HG03103 (cell line): ENCODE measurements around the gene KCNT1.

Source experiments
- ATAC-seq: cut with Tn5 transposase; IDR thresholded peaks from one replicate; pipeline ENCODE4 v1.9.1; 2021; ENCODE audit warnings: low read depth; ENCODE audit not compliant: unreplicated experiment

Gene KCNT1

GRCh38 chr9:135761150-135761844 is 59.3 kb downstream of the KCNT1 start:
- no peak for ATAC-seq

GRCh38 chr9:135761845-135762168 is 59.8 kb downstream of the KCNT1 start:
- ATAC-seq, result no peak

- ATAC-seq, result no peak
These were observed 60.9 kb downstream of the KCNT1 start for GRCh38 chr9:135762921-135763320.

GRCh38 chr9:135763716-135764446 is 61.9 kb downstream of the KCNT1 start:
- no peak for ATAC-seq

GRCh38 chr9:135764731-135765130 is 62.7 kb downstream of the KCNT1 start:
- no peak for ATAC-seq

- ATAC-seq, result no peak
These were observed 63.4 kb downstream of the KCNT1 start for GRCh38 chr9:135765416-135765815.

- ATAC-seq, result no peak
These were observed 64.3 kb downstream of the KCNT1 start for GRCh38 chr9:135766251-135766650.

- ATAC-seq, result no peak
These were observed 64.7 kb downstream of the KCNT1 start for GRCh38 chr9:135766707-135767106.

- ATAC-seq, result no peak
These were observed 66.7 kb downstream of the KCNT1 start for GRCh38 chr9:135768516-135769218.

GRCh38 chr9:135769489-135770202 is 67.7 kb downstream of the KCNT1 start:
- no peak for ATAC-seq

GRCh38 chr9:135770203-135770535 is 68.2 kb downstream of the KCNT1 start:
- ATAC-seq, result no peak

- no peak for ATAC-seq
These were observed 68.8 kb downstream of the KCNT1 start for GRCh38 chr9:135770771-135771170.

GRCh38 chr9:135771401-135772051 is 69.5 kb downstream of the KCNT1 start:
- no peak for ATAC-seq

- no peak for ATAC-seq
These were observed 70.2 kb downstream of the KCNT1 start for GRCh38 chr9:135772056-135772646.

- no peak for ATAC-seq
These were observed 70.9 kb downstream of the KCNT1 start for GRCh38 chr9:135772702-135773493.

- ATAC-seq, result no peak
These were observed 71.7 kb downstream of the KCNT1 start for GRCh38 chr9:135773530-135774238.

- no peak for ATAC-seq
These were observed 72.3 kb downstream of the KCNT1 start for GRCh38 chr9:135774239-135774747.

- ATAC-seq, result no peak
These were observed 73.0 kb downstream of the KCNT1 start for GRCh38 chr9:135774794-135775525.
